GM18499 (cell line): Measurements from ENCODE around the gene COPA.
"Not testable (repeated sequence)": the region's sequence is repeated elsewhere in the genome, so short reads cannot be mapped to it uniquely, and the experiment has no call there.

Experiments
- ATAC-seq: cut with Tn5 transposase; IDR thresholded peaks from one replicate; pipeline ENCODE4 v1.9.1; 2021; ENCODE audit warnings: moderate number of reproducible peaks; ENCODE audit not compliant: insufficient read depth, unreplicated experiment

Gene COPA

GRCh38 chr1:160338580-160338979 lies 4.5 kb downstream of the COPA start:
- no peak for ATAC-seq

GRCh38 chr1:160332516-160332915 lies 10.5 kb downstream of the COPA start:
- ATAC-seq: no peak

- ATAC-seq: no peak
These were observed 12.9 kb downstream of the COPA start for GRCh38 chr1:160330119-160330518.

GRCh38 chr1:160328184-160328583 lies 14.9 kb downstream of the COPA start:
- ATAC-seq: no peak

GRCh38 chr1:160326418-160326817 lies 16.6 kb downstream of the COPA start:
- ATAC-seq: no peak

GRCh38 chr1:160325252-160325651 lies 17.8 kb downstream of the COPA start:
- no peak for ATAC-seq

- ATAC-seq: no peak
These were observed 20.2 kb downstream of the COPA start for GRCh38 chr1:160322831-160323230.

- ATAC-seq: no peak
These were observed 27.7 kb downstream of the COPA start for GRCh38 chr1:160315359-160315758.

- no peak for ATAC-seq
These were observed 33.5 kb downstream of the COPA start for GRCh38 chr1:160309571-160309970.

GRCh38 chr1:160309185-160309557 lies 33.9 kb downstream of the COPA start:
- no peak for ATAC-seq

- ATAC-seq: no peak
These were observed 34.4 kb downstream of the COPA start for GRCh38 chr1:160308451-160309184.

- no peak for ATAC-seq
These were observed 35.8 kb downstream of the COPA start for GRCh38 chr1:160307118-160307791.

GRCh38 chr1:160300173-160300572 lies 42.9 kb downstream of the COPA start:
- ATAC-seq: no peak

- ATAC-seq: no peak
These were observed 47.0 kb downstream of the COPA start for GRCh38 chr1:160296036-160296435.

GRCh38 chr1:160293020-160293968 lies 49.8 kb downstream of the COPA start:
- ATAC-seq: no peak

- peak; percentile 86 for ATAC-seq
These were observed 51.5 kb downstream of the COPA start for GRCh38 chr1:160291248-160292220.

- not testable (repeated sequence) for ATAC-seq
These were observed 55.3 kb downstream of the COPA start for GRCh38 chr1:160287769-160288168.

- no peak for ATAC-seq
These were observed 57.5 kb downstream of the COPA start for GRCh38 chr1:160285506-160285905.

- ATAC-seq: peak; percentile 82
These were observed 58.2 kb downstream of the COPA start, which contains the start of gene PEX19 for GRCh38 chr1:160284782-160285344. Gene PEX19 (minus strand): TSS chr1:160285133. CDS start chr1:160285124, 9 bp downstream.
